Esophagus squamous epithelium (tissue), 5 donors: Measurements from ENCODE around the gene LRP1B. TPM values are rescaled to one million over a fixed set of nuclear protein-coding genes. Genes with fewer than 3 reads are reported as not detected.

Experiments used
- DNase-seq: peaks from one replicate; lab custom pipeline; 2025; lab: John Stamatoyannopoulos, UW
- H3K27ac ChIP-seq, 4 donors: fragments of 200-600 bp; sonication (generic); one replicate each; pipeline ENCODE4 v1.5.1; 2016 to 2019; ENCODE audit warnings: mild to moderate bottlenecking in 1 of 4
- H3K27me3 ChIP-seq, 4 donors: fragments of 200-600 bp; sonication (generic); 1 replicate in 3 of 4; 2 replicates in 1 of 4; pipeline versions ENCODE4 v1.5.1 to v1.6.0; 2017 to 2021; ENCODE audit warnings: antibody characterized with exemption in 1 of 4
- H3K36me3 ChIP-seq, 3 donors: fragments of 200-600 bp; sonication (generic); one replicate each; pipeline ENCODE4 v1.5.1; 2016 to 2019
- H3K4me1 ChIP-seq, 3 donors: fragments of 200-600 bp; sonication (generic); one replicate each; pipeline ENCODE4 v1.5.1; 2017 to 2019
- H3K4me3 ChIP-seq, 4 donors: fragments of 200-600 bp; sonication (generic); 1 replicate in 3 of 4; 2 replicates in 1 of 4; pipeline ENCODE4 v1.5.1; 2016 to 2019; ENCODE audit warnings: mild to moderate bottlenecking in 2 of 4, moderate library complexity in 1 of 4
- H3K9me3 ChIP-seq, 3 donors: fragments of 200-600 bp; sonication (generic); one replicate each; pipeline ENCODE4 v1.5.1; 2016 to 2019
- CTCF ChIP-seq, 6 experiments: fragments of 450-650 bp in 4 of 6; fragments of 200-600 bp in 2 of 6; sonication (generic) in 2 of 6; IDR thresholded peaks; one replicate each; pipeline ENCODE4 v1.5.1; 2016 to 2019; ENCODE audit warnings: antibody characterized with exemption in 6 of 6, mild to moderate bottlenecking in 4 of 6, moderate library complexity in 4 of 6
- POLR2A ChIP-seq, 4 donors: fragments of 450-650 bp; IDR thresholded peaks; one replicate each; pipeline ENCODE4 v1.6.1; 2017; ENCODE audit warnings: antibody characterized with exemption in 4 of 4, mild to moderate bottlenecking in 4 of 4, moderate library complexity in 3 of 4
- WGBS, 2 donors: methylation state at CpG; one replicate each; pipeline ENCODE4 v1.1.5; 2018; 5-methylcytosine and 5-hydroxymethylcytosine counted together
- intact Hi-C: fragments of 100-400 bp; cut with DNase I; formaldehyde crosslinking; loops from one replicate; pipeline ENCODE4 v1.15.0; 2022
- total RNA-seq, 4 donors: library from RNA; depleted of rRNA; stranded (reverse); fragments of >200 nt; gene quantifications; one replicate each; pipeline ENCODE4 v1.1.0, GENCODE V29; 2016
- donor health status: DM: yes; HTN: yes; CAD: no.

Gene LRP1B
- total RNA-seq, 4 donors from 2014 or later, result 0.04 to 1.1 (median 0.23) TPM

- Histone ChIP-seq H3K27me3 (no peaks in the 10 kb centered on the region), H3K4me1 (no peaks in the 10 kb centered on the region), H3K27ac (no peak overlapping the region), H3K4me3 (no peak overlapping the region), H3K9me3 (no peaks in the 10 kb centered on the region), H3K36me3 (no peaks in the 10 kb centered on the region)
- 77 to 84% methylated on average over 1 of the region's 1 CpG for WGBS, 2 donors
- TF ChIP-seq POLR2A (IDR thresholded peaks at IDR 0.05) (no peak), CTCF (IDR thresholded peaks at IDR 0.05) (no peak)
- intact Hi-C loops, result no loop called here
- DNase-seq, result no peak
Measured at GRCh38 chr2:141021611-141022010, 1109.2 kb downstream of the LRP1B start.

- DNase-seq, result no peak
- intact Hi-C loops, result no loop called here
- Histone ChIP-seq H3K4me3 (no peak overlapping the region), H3K9me3 (no peaks in the 10 kb centered on the region), H3K27me3 (no peaks in the 10 kb centered on the region), H3K36me3 (no peaks in the 10 kb centered on the region), H3K27ac (no peak overlapping the region), H3K4me1 (no peaks in the 10 kb centered on the region)
- 29 to 54% methylated on average over 1 of the region's 1 CpG for WGBS, 2 donors
- TF ChIP-seq CTCF (IDR thresholded peaks at IDR 0.05) (no peak), POLR2A (IDR thresholded peaks at IDR 0.05) (no peak)
Measured at GRCh38 chr2:141021109-141021508, 1109.7 kb downstream of the LRP1B start.

- WGBS, 2 donors, result 66 to 72% methylated on average over 3 of the region's 3 CpGs
- TF ChIP-seq CTCF (IDR thresholded peaks at IDR 0.05), result no peak
- TF ChIP-seq POLR2A (IDR thresholded peaks at IDR 0.05), result no peak
- Histone ChIP-seq H3K27me3 (no peaks in the 10 kb centered on the region), H3K4me1 (no peaks in the 10 kb centered on the region), H3K27ac (no peak overlapping the region), H3K9me3 (no peaks in the 10 kb centered on the region), H3K4me3 (no peak overlapping the region), H3K36me3 (no peaks in the 10 kb centered on the region)
- intact Hi-C loops, result no loop called here
- no peak for DNase-seq
Measured at GRCh38 chr2:141020346-141020745, 1110.5 kb downstream of the LRP1B start.

- Histone ChIP-seq H3K4me1 (no peaks in the 10 kb centered on the region), H3K4me3 (no peak overlapping the region), H3K36me3 (no peaks in the 10 kb centered on the region), H3K27ac (no peak overlapping the region), H3K9me3 (no peaks in the 10 kb centered on the region), H3K27me3 (no peaks in the 10 kb centered on the region)
- no peak for DNase-seq
- 67 to 70% methylated on average over 4 of the region's 4 CpGs for WGBS, 2 donors
- no peak for TF ChIP-seq POLR2A (IDR thresholded peaks at IDR 0.05)
- no peak for TF ChIP-seq CTCF (IDR thresholded peaks at IDR 0.05)
- intact Hi-C loops, result no loop called here
Measured at GRCh38 chr2:141015341-141016047, 1115.3 kb downstream of the LRP1B start.

- H3K27me3 ChIP-seq, result no peaks in the 10 kb centered on the region
- WGBS, 2 donors, result 38 to 44% methylated on average over 3 of the region's 3 CpGs
- no peaks in the 10 kb centered on the region for H3K36me3 ChIP-seq
- no peak for TF ChIP-seq CTCF (IDR thresholded peaks at IDR 0.05)
- no peak for TF ChIP-seq POLR2A (IDR thresholded peaks at IDR 0.05)
- H3K9me3 ChIP-seq, result no peaks in the 10 kb centered on the region
- no peak for DNase-seq
- H3K4me1 ChIP-seq, result no peaks in the 10 kb centered on the region
- intact Hi-C loops, result no loop called here
- H3K27ac ChIP-seq, result no peak overlapping the region
- H3K4me3 ChIP-seq, result no peak overlapping the region
Measured at GRCh38 chr2:141003967-141004657, 1126.7 kb downstream of the LRP1B start.
